Endodermal cell (in vitro differentiated cells): ENCODE results near the gene CD226. TPM values are rescaled to one million over a fixed set of nuclear protein-coding genes. Genes with fewer than 3 reads are reported as not detected.

ENCODE experiments used
- DNase-seq: peaks from one replicate; pipeline ENCODE4 v3.0.0-alpha.2; 2017
- H3K27ac ChIP-seq: 2 replicates; pipeline ENCODE4 v1.5.1; 2013; ENCODE audit warnings: mild to moderate bottlenecking, low read depth, low read length, moderate library complexity
- H3K27me3 ChIP-seq: 2 replicates; pipeline ENCODE4 v1.6.1; 2013; ENCODE audit warnings: mild to moderate bottlenecking, low read length, moderate library complexity; ENCODE audit not compliant: insufficient read depth, control insufficient read depth, poor library complexity, severe bottlenecking
- H3K36me3 ChIP-seq: 2 replicates; pipeline ENCODE4 v1.7.0; 2013; ENCODE audit warnings: mild to moderate bottlenecking, low read length, moderate library complexity; ENCODE audit not compliant: control insufficient read depth, insufficient read depth
- H3K4me1 ChIP-seq: one replicate; pipeline ENCODE4 v1.7.0; 2013; ENCODE audit warnings: low read length; ENCODE audit not compliant: control insufficient read depth, insufficient read depth
- H3K4me3 ChIP-seq: 2 replicates; pipeline ENCODE4 v1.5.1; 2013; ENCODE audit warnings: mild to moderate bottlenecking, low read length, moderate library complexity
- H3K9ac ChIP-seq: 2 replicates; pipeline ENCODE4 v1.6.1; 2013; ENCODE audit warnings: mild to moderate bottlenecking, low read length, moderate library complexity; ENCODE audit not compliant: poor library complexity, severe bottlenecking; ENCODE audit errors: extremely low read depth
- H3K9me3 ChIP-seq: 2 replicates; pipeline ENCODE4 v1.6.1; 2013; ENCODE audit warnings: mild to moderate bottlenecking, low read length, moderate library complexity; ENCODE audit not compliant: control insufficient read depth
- H3K27ac Mint-ChIP-seq: 2 replicates; pipeline ENCODE4 v1.8.0; 2020; ENCODE audit warnings: mixed read lengths
- H3K27me3 Mint-ChIP-seq: 2 replicates; pipeline ENCODE4 v1.8.0; 2021; ENCODE audit warnings: mild to moderate bottlenecking, mixed read lengths; ENCODE audit not compliant: insufficient read depth
- H3K36me3 Mint-ChIP-seq: 2 replicates; pipeline ENCODE4 v1.8.0; 2020; ENCODE audit warnings: low read depth, mixed read lengths
- H3K4me1 Mint-ChIP-seq: 2 replicates; pipeline ENCODE4 v1.8.0; 2020; ENCODE audit warnings: mixed read lengths
- H3K4me3 Mint-ChIP-seq: 2 replicates; pipeline ENCODE4 v1.8.0; 2020; ENCODE audit warnings: mild to moderate bottlenecking, moderate library complexity, mixed read lengths
- H3K9me3 Mint-ChIP-seq: 2 replicates; pipeline ENCODE4 v1.8.0; 2020; ENCODE audit warnings: mild to moderate bottlenecking, mixed read lengths
- WGBS, 2 experiments: methylation state at CpG; one replicate each; pipeline versions ENCODE4 v1.1.5 to v1.1.7; 2013; ENCODE audit warnings: missing lambda C conversion rate in 2 of 2, mixed read lengths in 1 of 2; ENCODE audit not compliant: insufficient coverage in 1 of 2, insufficient read length in 1 of 2; 5-methylcytosine and 5-hydroxymethylcytosine counted together
- total RNA-seq, 2 donors: library from RNA; stranded (reverse); fragmentation: NEBNext Ultra II Directional in 1 of 2; extraction: Animal tissue kit (Norgen Biotek cat#: 25700) in 1 of 2; gene quantifications; 2 replicates in 1 of 2; 3 replicates in 1 of 2; pipeline ENCODE4 v1.2.1, GENCODE V29; 2021
- TF ChIP-seq, protein P1 (sequence below): fragments of 200-600 bp; sonication (generic); conservative IDR thresholded peaks from 2 replicates; pipeline ENCODE4 v1.5.0; 2021; ENCODE audit warnings: antibody characterized with exemption, mild to moderate bottlenecking

The CD226 gene
- total RNA-seq, 2 donors from 2014 or later, result 0.13 TPM; not detected in 1

DNA sequence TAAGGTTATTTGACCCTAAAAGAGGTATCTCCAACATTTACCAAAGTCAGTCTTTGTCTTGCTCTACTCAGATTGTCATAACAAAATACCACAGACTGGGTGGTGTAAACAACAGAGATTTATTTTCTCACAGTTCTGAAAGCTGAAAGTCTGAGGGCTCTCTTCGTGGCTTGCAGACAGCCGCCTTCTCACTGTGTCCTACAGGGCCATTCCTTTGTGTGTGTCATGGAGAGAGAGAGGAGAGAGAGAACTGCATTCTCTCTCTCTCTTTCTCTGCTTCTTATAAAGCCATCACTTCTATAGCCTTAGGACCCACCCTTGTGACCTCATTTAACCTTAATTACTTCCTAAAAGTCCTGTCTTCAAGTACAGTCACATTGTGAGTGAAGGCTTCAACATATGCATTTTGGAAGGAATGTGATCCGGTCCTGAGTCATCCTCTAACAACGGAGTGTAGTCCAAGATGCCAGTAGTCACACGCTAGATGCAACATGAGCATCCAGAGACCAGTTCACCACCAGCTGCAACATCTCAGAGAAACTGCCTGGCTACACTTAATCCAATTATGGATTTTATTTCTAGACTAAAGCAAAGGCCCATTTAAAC is 130.2 kb downstream of the CD226 start:
- Mint-ChIP-seq H3K4me1 (peaks cover 5% of the 10 kb centered on the region), H3K9me3 (peaks cover 25% of the 10 kb centered on the region), H3K27ac (no peak overlapping the region), H3K4me3 (no peak overlapping the region), H3K36me3 (no peaks in the 10 kb centered on the region), H3K27me3 (no peaks in the 10 kb centered on the region)
- no peaks in the 10 kb centered on the region for H3K27me3 ChIP-seq
- H3K36me3 ChIP-seq, result no peaks in the 10 kb centered on the region
- H3K4me1 ChIP-seq, result no peaks in the 10 kb centered on the region
- TF ChIP-seq, protein P1, sequence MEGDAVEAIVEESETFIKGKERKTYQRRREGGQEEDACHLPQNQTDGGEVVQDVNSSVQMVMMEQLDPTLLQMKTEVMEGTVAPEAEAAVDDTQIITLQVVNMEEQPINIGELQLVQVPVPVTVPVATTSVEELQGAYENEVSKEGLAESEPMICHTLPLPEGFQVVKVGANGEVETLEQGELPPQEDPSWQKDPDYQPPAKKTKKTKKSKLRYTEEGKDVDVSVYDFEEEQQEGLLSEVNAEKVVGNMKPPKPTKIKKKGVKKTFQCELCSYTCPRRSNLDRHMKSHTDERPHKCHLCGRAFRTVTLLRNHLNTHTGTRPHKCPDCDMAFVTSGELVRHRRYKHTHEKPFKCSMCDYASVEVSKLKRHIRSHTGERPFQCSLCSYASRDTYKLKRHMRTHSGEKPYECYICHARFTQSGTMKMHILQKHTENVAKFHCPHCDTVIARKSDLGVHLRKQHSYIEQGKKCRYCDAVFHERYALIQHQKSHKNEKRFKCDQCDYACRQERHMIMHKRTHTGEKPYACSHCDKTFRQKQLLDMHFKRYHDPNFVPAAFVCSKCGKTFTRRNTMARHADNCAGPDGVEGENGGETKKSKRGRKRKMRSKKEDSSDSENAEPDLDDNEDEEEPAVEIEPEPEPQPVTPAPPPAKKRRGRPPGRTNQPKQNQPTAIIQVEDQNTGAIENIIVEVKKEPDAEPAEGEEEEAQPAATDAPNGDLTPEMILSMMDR, result no peak
- H3K27ac ChIP-seq, result no peak overlapping the region
- WGBS, 2 experiments, result 91 to 97% methylated on average over 3 to 5 of the region's 5 CpGs
- no peak for DNase-seq
- no peak overlapping the region for H3K4me3 ChIP-seq
- peaks cover 28% of the 10 kb centered on the region for H3K9me3 ChIP-seq
- H3K9ac ChIP-seq, result no peak overlapping the region

DNA sequence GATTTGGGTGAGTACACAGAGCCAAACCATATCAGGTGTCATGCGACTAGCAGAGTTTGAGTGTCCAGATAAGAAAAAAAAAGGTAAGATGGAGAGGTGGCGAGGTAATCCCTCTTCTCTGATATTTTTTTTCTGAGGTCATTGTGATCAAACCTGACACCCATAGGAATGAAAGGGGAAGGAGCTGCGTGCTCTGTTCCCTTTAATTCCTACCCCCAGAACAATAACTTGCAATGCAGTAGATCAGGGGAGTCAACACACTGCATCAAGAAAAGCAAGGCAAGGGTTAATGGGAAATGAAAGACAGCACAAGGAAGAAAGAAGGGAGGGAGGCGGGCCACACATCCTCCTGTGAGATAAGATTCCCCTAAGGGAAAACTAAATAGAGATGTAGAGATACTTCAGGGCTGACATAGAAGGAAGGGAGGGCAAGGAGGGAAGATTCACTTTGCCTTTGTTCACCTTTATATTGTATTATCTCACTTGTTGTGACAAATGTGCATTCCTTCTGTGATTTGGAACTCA is 132.8 kb downstream of the CD226 start:
- Mint-ChIP-seq H3K4me1 (peaks cover 5% of the 10 kb centered on the region), H3K27me3 (no peaks in the 10 kb centered on the region), H3K9me3 (peaks cover 20% of the 10 kb centered on the region), H3K36me3 (no peaks in the 10 kb centered on the region), H3K27ac (peak overlapping the region; percentile 50), H3K4me3 (no peak overlapping the region)
- Histone ChIP-seq H3K4me3 (no peak overlapping the region), H3K9me3 (peaks cover 28% of the 10 kb centered on the region), H3K27ac (no peak overlapping the region), H3K4me1 (no peaks in the 10 kb centered on the region), H3K27me3 (no peaks in the 10 kb centered on the region), H3K9ac (no peak overlapping the region), H3K36me3 (no peaks in the 10 kb centered on the region)
- DNase-seq, result no peak
- TF ChIP-seq, protein P1, result no peak
- 53 to 73% methylated on average over 3 to 4 of the region's 4 CpGs for WGBS, 2 experiments

DNA sequence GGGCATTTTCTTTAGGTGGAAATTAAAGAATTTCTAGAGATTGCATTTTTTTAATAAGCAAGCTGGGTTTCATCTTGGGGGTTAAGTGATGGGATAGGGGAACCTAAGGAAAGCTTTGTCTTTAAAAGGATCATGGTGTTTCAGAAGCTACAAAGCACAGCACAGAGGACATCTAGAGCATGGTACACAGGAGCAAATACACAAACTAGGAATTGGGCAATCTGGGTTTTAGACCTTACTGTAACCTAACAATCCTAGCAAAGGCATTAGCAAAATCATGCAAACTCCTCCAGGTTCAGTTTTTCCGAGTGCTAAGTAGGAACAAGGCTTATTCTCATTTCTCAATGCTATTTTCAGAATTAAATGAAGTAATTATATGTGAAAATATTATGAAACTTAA is 134.1 kb downstream of the CD226 start:
- no peak overlapping the region for H3K27ac Mint-ChIP-seq
- H3K36me3 Mint-ChIP-seq, result no peaks in the 10 kb centered on the region
- peaks cover 9% of the 10 kb centered on the region for H3K4me1 Mint-ChIP-seq
- H3K27me3 Mint-ChIP-seq, result no peaks in the 10 kb centered on the region
- no peaks in the 10 kb centered on the region for H3K4me1 ChIP-seq
- H3K36me3 ChIP-seq, result no peaks in the 10 kb centered on the region
- 92% methylated on average over 1 of the region's 1 CpG; no CpG with 5 or more reads in 1 of the 2 experiments for WGBS, 2 experiments
- H3K9me3 ChIP-seq, result peaks cover 33% of the 10 kb centered on the region
- TF ChIP-seq, protein P1, result no peak
- no peak for DNase-seq
- H3K4me3 Mint-ChIP-seq, result no peak overlapping the region
- no peak overlapping the region for H3K9ac ChIP-seq
- H3K27ac ChIP-seq, result no peak overlapping the region
- H3K27me3 ChIP-seq, result no peaks in the 10 kb centered on the region
- H3K9me3 Mint-ChIP-seq, result peaks cover 20% of the 10 kb centered on the region
- peak overlapping the region; percentile 46 for H3K4me3 ChIP-seq
